GM13977 (cell line): ENCODE results near the gene IGSF9.

Experiments
- DNase-seq: peaks from one replicate; pipeline ENCODE4 v3.0.0; 2012; ENCODE audit warnings: low spot score
- in situ Hi-C: fragments of 300-500 bp; cut with MboI; formaldehyde crosslinking; loops from one replicate; pipeline ENCODE4 v1.12.0; 2022; ENCODE audit warnings: low sequenced_read_pairs, low pct_unique_long_range_greater_than_20kb, mixed read lengths, inconsistent platforms; ENCODE audit not compliant: unreplicated experiment
- TF ChIP-seq, protein P1 (sequence below): IDR thresholded peaks from 2 replicates; pipeline ENCODE4 v1.5.1; 2012; ENCODE audit warnings: mild to moderate bottlenecking, control low read depth; ENCODE audit not compliant: insufficient read depth; ENCODE audit errors: extremely low read depth, missing control alignments

The IGSF9 gene

GRCh38 chr1:159974350-159974965 lies 29.0 kb upstream of the IGSF9 start:
- in situ Hi-C loops, result no loop called here
- DNase-seq, result no peak
- TF ChIP-seq, protein P1, sequence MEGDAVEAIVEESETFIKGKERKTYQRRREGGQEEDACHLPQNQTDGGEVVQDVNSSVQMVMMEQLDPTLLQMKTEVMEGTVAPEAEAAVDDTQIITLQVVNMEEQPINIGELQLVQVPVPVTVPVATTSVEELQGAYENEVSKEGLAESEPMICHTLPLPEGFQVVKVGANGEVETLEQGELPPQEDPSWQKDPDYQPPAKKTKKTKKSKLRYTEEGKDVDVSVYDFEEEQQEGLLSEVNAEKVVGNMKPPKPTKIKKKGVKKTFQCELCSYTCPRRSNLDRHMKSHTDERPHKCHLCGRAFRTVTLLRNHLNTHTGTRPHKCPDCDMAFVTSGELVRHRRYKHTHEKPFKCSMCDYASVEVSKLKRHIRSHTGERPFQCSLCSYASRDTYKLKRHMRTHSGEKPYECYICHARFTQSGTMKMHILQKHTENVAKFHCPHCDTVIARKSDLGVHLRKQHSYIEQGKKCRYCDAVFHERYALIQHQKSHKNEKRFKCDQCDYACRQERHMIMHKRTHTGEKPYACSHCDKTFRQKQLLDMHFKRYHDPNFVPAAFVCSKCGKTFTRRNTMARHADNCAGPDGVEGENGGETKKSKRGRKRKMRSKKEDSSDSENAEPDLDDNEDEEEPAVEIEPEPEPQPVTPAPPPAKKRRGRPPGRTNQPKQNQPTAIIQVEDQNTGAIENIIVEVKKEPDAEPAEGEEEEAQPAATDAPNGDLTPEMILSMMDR, result no peak

GRCh38 chr1:159973350-159973940 lies 28.0 kb upstream of the IGSF9 start:
- TF ChIP-seq, protein P1, result no peak
- in situ Hi-C loops, result no loop called here
- DNase-seq, result no peak

DNA sequence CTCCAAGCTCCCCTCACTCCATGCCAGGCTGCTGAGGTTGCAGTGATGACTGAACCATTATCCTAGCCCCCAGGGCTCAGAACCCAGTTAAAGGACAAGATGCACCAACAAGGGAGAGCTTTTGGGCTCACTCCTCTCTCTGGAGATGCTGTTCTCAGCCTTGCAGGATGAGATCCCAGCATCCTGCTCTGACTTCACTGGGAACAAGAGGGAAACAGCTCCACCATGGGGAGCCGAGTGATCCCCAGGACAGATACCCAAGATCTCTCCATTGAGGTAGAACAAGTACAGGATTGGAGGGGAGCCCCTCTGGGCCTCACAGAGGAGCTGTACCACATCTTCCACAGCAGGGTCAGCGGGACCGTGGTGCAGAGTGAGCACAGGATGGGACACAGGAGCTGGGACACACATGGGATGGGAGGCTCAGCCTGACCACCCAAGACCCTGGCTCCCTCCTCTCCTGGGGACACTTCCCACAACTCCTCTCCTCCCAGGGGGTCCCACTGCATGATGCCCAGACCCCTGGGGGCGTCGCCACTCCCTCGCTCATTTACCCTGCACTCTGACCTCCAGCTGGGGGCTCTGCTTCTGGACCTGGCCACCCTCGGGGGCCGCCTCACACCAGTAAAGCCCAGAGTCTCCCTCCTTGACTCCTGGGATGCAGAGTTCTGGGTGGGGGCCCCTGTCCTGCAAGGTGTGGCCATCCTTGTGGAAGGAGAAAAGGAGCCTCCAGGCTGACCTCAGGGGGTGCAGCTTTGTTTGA lies 27.2 kb upstream of the IGSF9 start:
- in situ Hi-C loops, result no loop called here
- TF ChIP-seq, protein P1, result no peak
- no peak for DNase-seq

GRCh38 chr1:159970932-159971342 lies 25.5 kb upstream of the IGSF9 start:
- TF ChIP-seq, protein P1, result no peak
- no peak for DNase-seq
- in situ Hi-C loops, result no loop called here

DNA sequence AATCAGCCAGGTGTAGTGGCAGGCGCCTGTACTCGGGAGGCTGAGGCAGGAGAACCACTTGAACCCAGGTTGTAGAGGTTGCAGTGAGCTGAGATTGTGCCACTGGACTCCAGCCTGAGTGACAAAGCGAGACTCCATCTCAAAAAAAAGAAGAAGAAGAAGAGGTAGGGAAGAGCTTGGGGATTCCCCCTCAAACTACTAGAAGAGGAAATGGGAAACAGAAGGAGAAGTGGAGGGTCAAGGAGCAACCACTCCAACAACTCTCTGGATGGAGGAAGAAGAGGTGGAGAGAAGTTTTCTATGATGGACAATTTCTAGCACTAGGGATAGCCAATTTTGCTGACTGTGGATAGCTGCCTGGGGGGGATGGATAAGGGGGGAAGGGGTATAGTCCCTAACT lies 23.5 kb upstream of the IGSF9 start:
- TF ChIP-seq, protein P1, result no peak
- DNase-seq, result no peak
- in situ Hi-C loops, result no loop called here

GRCh38 chr1:159965263-159965662 lies 19.9 kb upstream of the IGSF9 start:
- TF ChIP-seq, protein P1, result no peak
- in situ Hi-C loops, result no loop called here

More at GRCh38 chr1:159965263-159965662, 19.9 kb upstream of the IGSF9 start:
- no peak for DNase-seq
